Activated T-cell treated with anti-CD3 and anti-CD28 coated beads, Interleukin-2, amount 50 U/mL, for 4 hours (primary cell): ENCODE results near the gene CA12. TPM values are rescaled to one million over a fixed set of nuclear protein-coding genes. Genes with fewer than 3 reads are reported as not detected.

ENCODE experiments used
- ATAC-seq, 2 donors: fragments of 200-7000 bp; cut with Tn5 transposase; one replicate each; pipeline ENCODE4 v1.10.0; 2021
- DNase-seq: peaks from one replicate; pipeline ENCODE4 v3.0.0-alpha.2; 2020
- H3K27me3 Mint-ChIP-seq: one replicate; pipeline ENCODE4 v1.8.0; 2021; ENCODE audit warnings: low read depth, mixed read lengths
- H3K36me3 Mint-ChIP-seq: one replicate; pipeline ENCODE4 v1.8.0; 2022; ENCODE audit warnings: mixed read lengths; ENCODE audit not compliant: insufficient read depth
- H3K4me1 Mint-ChIP-seq: one replicate; pipeline ENCODE4 v1.8.0; 2021; ENCODE audit warnings: low read depth, mixed read lengths
- H3K4me3 Mint-ChIP-seq: one replicate; pipeline ENCODE4 v1.8.0; 2021; ENCODE audit warnings: mild to moderate bottlenecking, moderate library complexity, mixed read lengths
- H3K9me3 Mint-ChIP-seq: one replicate; pipeline ENCODE4 v1.8.0; 2021; ENCODE audit warnings: mixed read lengths
- total RNA-seq, 3 donors: library from RNA; stranded (reverse); gene quantifications; one replicate each; pipeline ENCODE4 v1.2.1, GENCODE V29; 2021

Gene CA12
- total RNA-seq, 3 donors from 2014 or later, result 0.08 to 0.15 (median 0.14) TPM

- H3K9me3 Mint-ChIP-seq, result no peaks in the 10 kb centered on the region
- H3K4me3 Mint-ChIP-seq, result no peak overlapping the region
- no peaks in the 10 kb centered on the region for H3K36me3 Mint-ChIP-seq
- H3K4me1 Mint-ChIP-seq, result peaks cover 6% of the 10 kb centered on the region
- no peak for ATAC-seq
- no peak for DNase-seq
- H3K27me3 Mint-ChIP-seq, result peaks cover 18% of the 10 kb centered on the region
Measured at GRCh38 chr15:63390689-63391088, 9.0 kb upstream of the CA12 start.

GRCh38 chr15:63389902-63390670 is 8.4 kb upstream of the CA12 start:
- Mint-ChIP-seq H3K36me3 (no peaks in the 10 kb centered on the region), H3K27me3 (peaks cover 14% of the 10 kb centered on the region), H3K4me3 (no peak overlapping the region), H3K4me1 (peaks cover 6% of the 10 kb centered on the region), H3K9me3 (no peaks in the 10 kb centered on the region)
- ATAC-seq, result no peak
- DNase-seq, result no peak

GRCh38 chr15:63388511-63388910 is 6.9 kb upstream of the CA12 start:
- Mint-ChIP-seq H3K9me3 (no peaks in the 10 kb centered on the region), H3K27me3 (peaks cover 26% of the 10 kb centered on the region), H3K4me1 (peaks cover 6% of the 10 kb centered on the region), H3K36me3 (no peaks in the 10 kb centered on the region), H3K4me3 (no peak overlapping the region)
- ATAC-seq, result no peak
- DNase-seq, result no peak

GRCh38 chr15:63387748-63388493 is 6.3 kb upstream of the CA12 start:
- Mint-ChIP-seq H3K9me3 (no peaks in the 10 kb centered on the region), H3K4me1 (peaks cover 6% of the 10 kb centered on the region), H3K27me3 (peaks cover 32% of the 10 kb centered on the region), H3K36me3 (no peaks in the 10 kb centered on the region), H3K4me3 (no peak overlapping the region)
- DNase-seq, result no peak
- ATAC-seq, result no peak

GRCh38 chr15:63385911-63386531 is 4.4 kb upstream of the CA12 start:
- peaks cover 10% of the 10 kb centered on the region for H3K4me1 Mint-ChIP-seq
- H3K27me3 Mint-ChIP-seq, result peaks cover 47% of the 10 kb centered on the region
- no peak overlapping the region for H3K4me3 Mint-ChIP-seq
- DNase-seq, result no peak
- no peaks in the 10 kb centered on the region for H3K36me3 Mint-ChIP-seq
- no peaks in the 10 kb centered on the region for H3K9me3 Mint-ChIP-seq
- ATAC-seq, result no peak

GRCh38 chr15:63384906-63385305 is 3.3 kb upstream of the CA12 start:
- Mint-ChIP-seq H3K36me3 (no peaks in the 10 kb centered on the region), H3K4me1 (peaks cover 13% of the 10 kb centered on the region), H3K9me3 (no peaks in the 10 kb centered on the region), H3K4me3 (no peak overlapping the region), H3K27me3 (peaks cover 51% of the 10 kb centered on the region)
- DNase-seq (no peak), ATAC-seq (no peak)

GRCh38 chr15:63382966-63383710 is 1.5 kb upstream of the CA12 start:
- DNase-seq (no peak), ATAC-seq (no peak)
- Mint-ChIP-seq H3K4me3 (no peak overlapping the region), H3K27me3 (peaks cover 50% of the 10 kb centered on the region), H3K9me3 (no peaks in the 10 kb centered on the region), H3K36me3 (no peaks in the 10 kb centered on the region), H3K4me1 (peaks cover 13% of the 10 kb centered on the region)

- no peak for ATAC-seq
- H3K36me3 Mint-ChIP-seq, result no peaks in the 10 kb centered on the region
- H3K27me3 Mint-ChIP-seq, result peaks cover 59% of the 10 kb centered on the region
- no peak overlapping the region for H3K4me3 Mint-ChIP-seq
- DNase-seq, result no peak
- H3K9me3 Mint-ChIP-seq, result no peaks in the 10 kb centered on the region
- H3K4me1 Mint-ChIP-seq, result peaks cover 14% of the 10 kb centered on the region
Measured at GRCh38 chr15:63380808-63381282, 801 bp downstream of the CA12 start.

- DNase-seq (no peak), ATAC-seq (no peak)
- Mint-ChIP-seq H3K36me3 (no peaks in the 10 kb centered on the region), H3K4me3 (no peak overlapping the region), H3K27me3 (peaks cover 58% of the 10 kb centered on the region), H3K9me3 (no peaks in the 10 kb centered on the region), H3K4me1 (peaks cover 18% of the 10 kb centered on the region)
Measured at GRCh38 chr15:63380151-63380807, 1.4 kb downstream of the CA12 start.

- Mint-ChIP-seq H3K9me3 (no peaks in the 10 kb centered on the region), H3K27me3 (peaks cover 53% of the 10 kb centered on the region), H3K36me3 (no peaks in the 10 kb centered on the region), H3K4me1 (peaks cover 24% of the 10 kb centered on the region), H3K4me3 (no peak overlapping the region)
- ATAC-seq, result no peak
- no peak for DNase-seq
Measured at GRCh38 chr15:63379492-63380150, 2.0 kb downstream of the CA12 start.

- DNase-seq (no peak), ATAC-seq (no peak)
- H3K9me3 Mint-ChIP-seq, result no peaks in the 10 kb centered on the region
- peaks cover 49% of the 10 kb centered on the region for H3K27me3 Mint-ChIP-seq
- no peaks in the 10 kb centered on the region for H3K36me3 Mint-ChIP-seq
- H3K4me3 Mint-ChIP-seq, result no peak overlapping the region
- H3K4me1 Mint-ChIP-seq, result peaks cover 25% of the 10 kb centered on the region
Measured at GRCh38 chr15:63378946-63379345, 2.7 kb downstream of the CA12 start.

GRCh38 chr15:63374686-63375520 is 6.7 kb downstream of the CA12 start:
- no peaks in the 10 kb centered on the region for H3K36me3 Mint-ChIP-seq
- no peak for DNase-seq
- no peak for ATAC-seq
- peaks cover 15% of the 10 kb centered on the region for H3K27me3 Mint-ChIP-seq
- H3K4me3 Mint-ChIP-seq, result no peak overlapping the region
- no peaks in the 10 kb centered on the region for H3K9me3 Mint-ChIP-seq
- peaks cover 12% of the 10 kb centered on the region for H3K4me1 Mint-ChIP-seq
